ENCODE results near the gene P2RX3.
"Not testable (repeated sequence)": the region's sequence is repeated elsewhere in the genome, so short reads cannot be mapped to it uniquely, and the experiment has no call there.

P2RX3 gene

DNA sequence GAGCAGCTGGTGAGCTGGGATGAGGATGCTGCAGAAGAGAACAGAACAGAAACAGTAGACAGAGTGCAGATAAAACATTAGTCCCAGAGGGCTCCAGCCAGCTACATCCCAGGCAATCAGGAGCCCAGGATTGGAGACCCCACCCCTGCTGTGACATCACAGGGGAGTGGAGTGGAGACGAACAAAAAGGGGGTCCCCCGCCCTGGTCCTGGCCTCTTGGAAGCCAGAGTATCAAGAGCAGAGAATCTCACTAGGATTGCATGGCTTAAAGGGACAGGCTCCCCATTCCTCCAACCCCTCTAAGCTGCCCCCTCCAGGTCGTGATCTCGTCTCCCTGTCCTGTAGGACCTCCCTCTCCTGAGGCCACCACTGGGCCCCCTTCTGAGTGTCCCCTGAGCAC lies at the start of gene P2RX3:
P2RX3 (plus strand) TSS at position 211 of the 400 bp plus-strand sequence. CDS start 199 bp downstream, outside the sequence.
- no peak for DNase-seq

DNA sequence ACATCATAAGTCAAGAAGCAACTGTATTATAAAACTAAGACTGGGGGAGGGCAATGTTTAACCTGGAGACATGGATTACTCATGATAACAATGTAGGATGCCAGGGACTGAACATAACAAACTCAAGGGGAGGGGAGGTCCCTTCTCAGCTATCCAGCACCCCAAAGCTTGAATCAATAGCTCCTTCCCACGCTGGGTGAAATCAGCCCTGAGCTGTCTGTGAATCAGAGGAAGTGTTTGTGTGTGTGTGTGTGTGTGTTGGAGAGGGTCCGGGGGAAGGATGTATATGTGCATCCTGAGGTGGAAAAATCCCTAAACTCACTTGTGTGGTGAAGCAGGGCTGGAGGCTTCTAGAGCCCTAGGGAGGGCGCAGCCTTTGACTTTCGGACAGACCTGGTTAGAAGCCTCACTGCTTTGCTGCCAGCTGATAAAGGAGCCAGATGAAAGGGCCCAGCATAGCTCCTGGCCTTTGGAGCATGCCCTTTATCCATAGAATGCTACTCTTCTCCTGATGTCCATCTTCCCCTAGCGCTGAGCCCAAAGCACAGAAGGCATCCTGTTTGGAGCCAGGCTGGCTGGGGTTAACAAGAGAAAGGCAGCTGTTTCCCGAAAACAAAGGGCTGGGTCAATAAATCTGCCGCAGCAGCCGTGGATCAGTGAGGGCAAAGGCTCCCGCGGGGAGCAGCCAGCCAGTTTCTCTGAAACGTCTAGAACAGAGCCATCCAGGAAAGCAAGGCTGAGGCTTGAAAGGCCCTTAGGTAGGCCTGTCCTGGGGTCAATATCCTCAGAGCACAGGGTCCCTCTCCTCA lies 49.2 kb upstream of the P2RX3 start:
- no peak for DNase-seq

DNA sequence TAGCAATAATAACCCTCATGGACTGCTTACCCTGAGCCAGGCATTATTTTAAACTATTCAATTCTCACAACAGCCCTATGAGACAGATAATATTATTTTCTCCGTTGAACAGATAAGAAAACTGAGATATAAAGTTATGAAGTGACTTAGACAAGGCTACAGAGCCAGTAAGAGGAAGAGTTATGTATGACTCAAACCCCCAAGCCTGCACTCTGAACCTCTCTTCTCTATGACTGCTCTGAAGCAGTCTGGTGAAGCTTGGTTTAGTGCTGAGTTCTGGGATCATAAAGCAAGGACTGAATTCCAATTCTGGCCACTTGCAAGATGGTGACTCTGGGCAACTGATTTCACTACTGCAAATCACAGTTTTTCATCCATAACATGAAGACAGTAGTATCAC lies 47.9 kb upstream of the P2RX3 start:
- DNase-seq = no peak

DNA sequence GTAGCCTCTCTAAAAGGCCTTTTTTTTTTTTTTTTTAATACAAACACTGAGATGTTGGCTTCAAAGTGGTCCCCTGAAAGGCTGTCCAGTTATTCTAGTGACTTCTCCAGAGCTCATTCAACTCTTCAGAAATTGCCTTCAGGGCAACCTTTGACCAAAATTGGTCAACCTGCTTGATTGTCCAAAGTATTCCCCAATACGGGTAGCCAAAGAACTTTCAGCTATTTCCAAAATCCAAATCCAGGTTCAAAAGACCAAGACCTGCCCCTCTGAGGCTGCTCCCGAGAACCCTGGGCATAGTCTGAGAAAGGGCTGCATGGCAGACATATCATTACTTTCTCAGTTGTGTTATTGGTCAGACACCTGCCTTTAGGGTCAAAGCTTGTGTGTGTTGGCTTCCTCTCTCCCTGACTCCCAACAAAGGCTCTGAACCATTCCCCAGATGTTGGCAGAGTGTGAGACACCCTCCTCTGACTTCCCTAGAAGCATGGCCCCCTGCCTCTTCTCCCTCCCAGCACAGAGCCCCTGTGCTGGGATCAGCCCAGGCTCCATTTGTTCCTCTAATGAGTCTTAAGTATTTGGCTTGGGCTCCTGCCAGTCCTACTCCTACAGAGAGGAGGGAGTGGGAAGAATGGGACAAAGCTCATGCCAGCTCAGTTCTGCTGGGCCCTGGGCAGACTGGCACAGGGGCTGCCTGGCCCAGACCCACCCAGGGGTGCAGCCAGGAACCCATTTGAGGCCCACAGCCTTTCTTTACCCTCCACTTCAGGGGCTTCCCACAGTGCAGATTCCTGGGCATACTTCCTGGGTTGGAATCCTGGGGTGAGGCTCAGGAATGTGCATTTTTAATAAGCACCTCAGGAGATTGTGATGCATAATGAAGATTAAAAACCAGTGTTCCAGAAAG lies 43.7 kb upstream of the P2RX3 start:
- no peak for DNase-seq

DNA sequence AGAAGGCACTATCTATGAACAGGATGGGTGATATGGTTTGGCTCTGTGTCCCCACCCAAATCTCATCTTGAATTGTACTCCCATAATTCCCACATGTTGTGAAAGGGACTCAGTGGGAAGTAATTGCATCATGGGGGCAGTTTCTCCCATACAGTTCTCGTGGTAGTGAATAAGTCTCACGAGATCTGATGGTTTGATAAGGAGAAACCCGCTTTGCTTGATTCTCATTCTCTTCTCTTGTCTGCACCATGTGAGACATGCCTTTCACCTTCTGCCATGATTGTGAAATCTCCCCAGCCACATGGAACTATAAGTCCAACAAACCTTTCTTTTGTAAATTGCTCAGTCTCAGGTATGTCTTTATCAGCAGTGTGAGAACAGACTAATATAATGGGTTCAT lies 41.9 kb upstream of the P2RX3 start:
- not testable (repeated sequence) for DNase-seq

DNA sequence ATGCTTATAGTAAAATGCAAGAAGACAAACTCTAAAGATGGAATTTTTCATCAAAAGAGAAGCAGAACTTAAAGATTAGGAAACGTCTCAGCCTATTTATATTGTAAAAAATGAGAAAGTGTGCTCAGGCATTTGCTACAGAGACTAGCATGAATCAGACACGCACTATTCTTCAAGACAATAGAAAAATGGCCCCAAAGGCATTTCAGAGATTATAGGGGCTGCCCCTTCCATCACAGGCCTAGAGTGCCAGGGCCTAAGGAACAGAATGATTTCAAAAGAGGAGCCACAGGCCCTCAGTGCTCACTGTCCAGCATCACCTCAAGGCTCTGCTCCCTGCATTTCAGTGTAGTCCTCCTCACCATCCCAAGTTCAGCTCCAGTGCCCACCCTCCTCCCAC lies 40.9 kb upstream of the P2RX3 start:
- DNase-seq = no peak

DNA sequence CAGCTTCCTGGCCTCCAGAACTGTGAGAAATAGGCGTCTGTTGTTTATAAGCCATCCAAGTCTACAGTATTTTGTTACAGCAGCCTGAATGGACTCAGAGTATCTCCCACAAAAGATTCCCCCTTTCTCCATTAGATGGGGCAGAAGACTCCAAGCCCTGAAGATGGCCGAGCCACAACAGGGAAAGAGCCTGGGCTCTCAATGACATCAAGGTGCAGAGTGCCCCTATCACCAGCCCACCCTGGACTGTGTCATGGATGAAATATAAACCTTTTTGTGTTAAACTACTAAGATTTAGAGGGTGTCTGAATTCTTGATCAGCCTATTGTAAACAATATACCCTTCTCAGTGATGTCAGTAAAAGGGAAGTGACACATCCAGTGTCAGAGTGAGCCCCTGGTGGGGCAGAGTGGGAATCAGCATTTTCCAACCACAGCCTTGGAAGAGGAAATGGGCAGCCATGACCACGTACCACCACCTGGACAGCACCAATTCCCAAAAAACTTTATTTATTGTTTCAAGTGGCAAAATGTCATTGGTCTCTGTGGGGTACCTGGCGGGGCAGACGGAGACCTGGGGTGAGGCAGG lies 38.9 kb upstream of the P2RX3 start:
- DNase-seq = no peak

DNA sequence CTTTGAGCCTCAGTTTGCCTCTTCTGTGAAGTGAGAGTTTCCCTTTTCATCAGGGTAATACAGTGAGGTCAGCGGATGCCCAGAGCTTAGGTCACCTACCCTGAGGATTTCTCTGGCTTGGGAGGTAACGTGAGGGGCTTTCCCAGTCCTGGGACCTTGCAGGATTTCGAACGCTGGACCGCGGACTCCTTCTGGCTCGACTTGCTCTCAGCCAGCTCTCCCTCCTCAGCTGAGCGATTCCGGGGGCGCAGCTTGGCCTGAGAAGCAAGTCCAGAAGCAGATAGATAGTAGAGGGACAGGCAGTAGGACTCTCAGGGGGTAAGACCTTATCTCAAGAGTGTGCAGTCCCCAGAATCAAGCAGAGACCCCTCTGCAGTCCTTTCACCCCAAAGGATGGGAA lies 37.4 kb upstream of the P2RX3 start:
- DNase-seq = no peak

DNA sequence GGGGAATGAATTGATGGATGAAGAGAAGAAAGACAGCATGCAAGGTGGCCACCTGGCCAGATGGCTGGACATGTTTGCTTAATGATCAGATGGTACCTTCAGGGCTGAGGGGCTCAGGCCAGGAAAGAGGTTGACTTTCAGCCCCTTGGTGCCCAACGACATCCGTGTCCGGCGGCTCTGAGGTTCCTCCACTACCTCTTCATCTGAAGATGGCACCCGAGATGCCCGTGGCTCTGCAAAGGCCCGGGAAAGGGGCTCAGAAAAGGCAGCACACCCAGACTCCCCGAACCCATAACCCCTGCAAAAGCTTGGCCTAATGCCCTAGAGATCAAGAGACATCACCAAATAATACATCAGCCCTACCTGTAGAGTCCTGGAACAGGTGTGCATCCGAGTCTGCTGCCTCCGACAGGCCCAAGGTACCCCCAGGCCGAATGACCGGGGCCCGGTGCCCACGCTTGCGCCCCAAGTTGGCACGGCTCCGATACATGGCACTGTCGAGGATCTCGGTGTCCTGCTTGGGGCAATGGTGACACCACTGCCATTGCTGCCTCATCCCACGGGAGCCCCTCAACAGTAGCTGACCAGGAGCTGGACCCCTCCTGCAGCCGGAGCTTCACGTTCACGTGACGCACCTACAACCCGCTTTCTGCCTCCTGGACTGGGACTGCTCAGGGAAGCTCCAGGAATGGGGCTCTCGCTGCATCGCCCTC lies 36.3 kb upstream of the P2RX3 start:
- no peak for DNase-seq

DNA sequence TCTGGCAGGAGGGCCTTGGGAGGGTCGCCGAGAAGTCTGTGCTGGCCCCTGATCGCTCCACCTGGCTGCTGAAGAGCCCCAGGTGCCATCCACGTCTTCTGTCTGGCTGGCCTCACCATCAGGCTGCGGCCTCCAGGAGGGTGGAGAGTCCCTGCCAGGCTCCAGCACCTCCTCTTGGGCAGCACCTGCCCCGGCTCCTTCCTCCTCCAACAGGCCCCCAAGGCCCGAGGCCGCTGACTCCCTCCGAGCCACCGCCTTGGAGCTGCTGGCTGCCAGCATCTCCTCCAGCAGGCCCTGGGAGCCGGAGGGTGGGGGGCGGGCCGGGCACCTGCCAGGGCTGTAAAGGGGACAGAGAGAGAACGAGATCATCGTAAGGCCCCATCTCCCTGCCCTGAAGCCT lies 35.7 kb upstream of the P2RX3 start:
- no peak for DNase-seq

DNA sequence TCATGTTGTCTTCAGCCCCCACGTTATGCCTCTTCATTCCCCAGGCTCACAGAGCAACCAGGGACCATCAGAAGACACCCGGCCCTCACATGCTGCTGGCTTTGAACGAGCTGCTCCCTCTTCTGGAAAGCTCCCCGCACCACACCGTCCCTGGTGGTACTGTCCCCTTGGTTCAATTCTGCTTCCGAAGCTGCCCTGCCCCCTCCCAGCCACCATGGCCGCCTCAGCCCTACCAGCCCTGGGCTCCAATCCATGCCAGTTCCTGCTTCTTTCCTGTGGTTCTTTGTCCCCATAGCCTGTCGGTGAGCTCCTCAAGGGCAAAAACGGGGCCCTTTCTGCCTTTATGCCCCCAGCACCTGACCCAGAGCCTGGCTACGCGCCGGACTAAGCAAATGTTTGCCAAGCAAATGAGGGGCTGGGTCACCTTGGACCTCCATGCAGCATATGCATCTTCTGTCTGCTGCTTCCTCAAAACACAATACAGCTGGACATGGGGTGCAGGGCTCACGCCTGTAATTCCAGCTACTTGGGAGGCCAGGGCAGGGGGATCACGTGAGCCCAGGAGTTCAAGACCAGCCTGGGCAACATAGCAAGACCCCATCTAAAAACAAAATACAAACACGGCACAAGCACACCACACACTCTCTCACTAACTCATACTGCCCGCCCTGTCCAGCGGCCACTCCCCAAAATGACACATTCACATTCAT lies 34.7 kb upstream of the P2RX3 start:
- DNase-seq = no peak

DNA sequence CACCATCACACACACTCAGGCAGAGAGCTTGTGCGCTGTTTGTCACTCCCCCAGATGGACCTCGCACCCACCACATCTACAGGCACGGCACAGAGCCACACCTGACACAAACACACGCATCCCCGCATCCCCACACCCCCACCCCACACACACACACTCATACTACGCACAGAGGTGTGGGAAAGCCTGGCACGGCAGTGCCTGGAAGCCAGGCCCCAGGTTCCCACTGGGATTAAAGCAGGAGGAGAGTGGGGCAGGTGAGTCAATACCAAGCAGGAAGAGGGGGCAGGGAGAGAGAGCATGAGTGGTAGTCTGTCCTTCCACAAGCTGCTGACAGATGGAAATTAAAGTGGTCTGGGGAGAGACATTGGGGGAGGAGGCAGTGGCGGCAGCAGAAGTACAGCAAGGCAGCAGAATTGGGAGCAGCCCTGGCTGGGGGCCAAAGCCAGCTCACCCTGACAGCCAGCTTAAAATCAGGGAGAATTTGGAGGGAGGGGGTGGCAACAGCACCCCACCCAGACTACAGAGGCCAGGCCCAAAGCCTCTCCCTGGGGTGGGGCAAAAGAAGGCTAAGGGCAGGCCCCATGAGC lies 34.1 kb upstream of the P2RX3 start:
- DNase-seq = no peak

DNA sequence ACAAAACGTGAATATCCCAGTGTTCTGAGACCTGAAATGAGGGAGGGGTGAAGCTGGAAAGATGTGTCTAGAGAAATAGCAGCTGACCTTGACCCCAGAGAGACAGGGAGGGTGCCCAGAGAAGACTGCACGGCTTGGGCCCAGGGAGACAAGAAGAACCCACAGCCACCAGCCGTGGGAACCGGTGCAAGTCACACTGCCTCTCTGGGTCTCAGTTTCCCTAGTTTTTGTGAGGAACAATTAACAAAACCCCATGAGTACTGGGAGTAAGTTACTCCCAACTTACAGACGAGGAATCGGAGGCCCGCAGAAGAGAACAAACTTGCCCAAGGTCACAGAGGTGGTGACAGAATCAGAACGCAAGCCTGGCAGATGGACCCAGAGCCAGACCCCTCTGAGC lies 32.6 kb upstream of the P2RX3 start:
- no peak for DNase-seq

DNA sequence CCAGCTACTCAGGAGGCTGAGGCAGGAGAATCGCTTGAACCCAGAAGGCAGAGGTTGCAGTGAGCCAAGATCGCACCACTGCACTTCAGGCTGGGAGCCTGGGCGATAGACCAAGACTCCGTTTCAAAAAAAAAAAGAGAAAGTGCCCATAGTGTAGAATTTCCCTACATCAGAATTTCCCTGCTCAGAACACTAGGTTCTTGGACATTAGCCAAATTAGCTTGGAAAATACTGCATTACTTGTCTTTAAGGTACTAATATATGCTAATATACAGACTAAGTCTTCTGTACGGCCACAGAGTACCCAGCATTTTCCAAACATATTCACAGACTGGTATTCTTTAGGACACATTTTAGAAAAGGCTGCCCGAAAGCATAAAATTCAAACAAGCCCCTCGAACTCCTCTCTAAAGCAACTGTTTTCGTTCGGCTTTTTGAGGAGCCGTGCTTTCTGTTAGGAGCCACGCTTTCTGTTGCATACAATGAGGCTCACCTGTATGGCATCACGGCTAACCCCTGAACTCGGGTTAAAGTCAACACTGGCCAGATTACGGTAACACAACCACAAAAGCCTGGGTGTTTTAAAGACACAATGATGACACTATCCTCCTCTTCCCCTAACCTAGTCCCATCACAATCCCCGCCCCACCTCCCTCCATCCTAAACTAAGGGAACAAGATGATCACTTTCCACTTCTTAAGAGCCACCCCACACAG lies 31.8 kb upstream of the P2RX3 start:
- no peak for DNase-seq

DNA sequence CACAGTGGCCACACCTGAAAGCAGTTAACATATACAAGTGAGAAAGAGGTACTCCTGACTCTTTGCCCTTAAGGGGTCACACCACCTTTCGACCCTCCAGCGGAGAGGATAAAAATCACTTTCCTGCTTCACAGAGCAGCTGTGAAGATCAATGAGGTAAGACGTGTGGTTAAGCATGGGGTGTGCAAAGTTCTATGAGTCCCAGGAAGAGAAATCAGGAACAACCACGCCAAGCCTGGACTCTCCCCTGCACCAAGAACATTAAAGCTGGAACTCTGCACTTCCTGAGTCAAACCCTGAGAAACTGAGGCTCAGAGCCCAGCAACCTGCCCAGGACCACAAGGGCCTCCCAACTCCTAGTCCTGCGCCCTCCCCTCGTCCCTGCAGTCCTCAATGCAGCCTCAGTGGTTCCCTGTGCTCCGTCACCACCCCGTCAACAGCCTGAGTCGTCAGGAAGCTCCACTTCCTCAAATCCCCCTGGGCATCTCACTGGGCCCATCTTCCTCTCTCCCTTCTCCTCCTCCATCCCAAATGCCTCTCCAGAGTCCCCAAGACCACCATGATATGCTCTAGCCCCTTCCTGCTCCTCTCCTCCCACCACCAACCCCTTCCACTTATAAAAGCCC lies 31.1 kb upstream of the P2RX3 start:
- no peak for DNase-seq

DNA sequence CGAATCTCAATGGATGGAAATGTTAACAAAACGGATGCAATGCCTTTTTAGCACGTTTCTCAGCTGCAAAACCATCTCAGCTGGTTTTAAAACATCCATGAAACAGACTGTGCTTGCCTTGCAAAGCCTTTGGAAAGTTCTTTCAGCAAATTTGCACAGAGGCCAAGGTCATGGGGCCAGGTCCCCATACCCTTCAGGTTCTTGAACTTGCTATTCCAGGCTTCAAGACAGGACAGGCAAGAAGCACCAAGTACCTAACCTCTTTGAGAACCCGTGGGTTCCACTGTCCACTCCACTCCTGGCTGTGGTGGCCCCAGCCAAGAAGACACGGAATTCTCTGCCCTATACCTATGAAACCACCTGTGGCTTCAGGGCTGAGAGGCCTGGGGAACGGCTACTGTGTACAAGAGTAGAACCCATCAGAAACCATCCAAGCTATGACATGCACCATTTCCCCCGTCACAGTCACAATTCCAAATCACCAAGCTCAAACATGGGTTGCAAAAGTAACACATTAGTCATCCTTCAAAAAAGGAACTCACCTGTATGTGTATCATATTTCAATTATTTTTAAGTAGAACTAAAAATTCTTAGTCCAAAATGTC lies 30.4 kb upstream of the P2RX3 start:
- no peak for DNase-seq

DNA sequence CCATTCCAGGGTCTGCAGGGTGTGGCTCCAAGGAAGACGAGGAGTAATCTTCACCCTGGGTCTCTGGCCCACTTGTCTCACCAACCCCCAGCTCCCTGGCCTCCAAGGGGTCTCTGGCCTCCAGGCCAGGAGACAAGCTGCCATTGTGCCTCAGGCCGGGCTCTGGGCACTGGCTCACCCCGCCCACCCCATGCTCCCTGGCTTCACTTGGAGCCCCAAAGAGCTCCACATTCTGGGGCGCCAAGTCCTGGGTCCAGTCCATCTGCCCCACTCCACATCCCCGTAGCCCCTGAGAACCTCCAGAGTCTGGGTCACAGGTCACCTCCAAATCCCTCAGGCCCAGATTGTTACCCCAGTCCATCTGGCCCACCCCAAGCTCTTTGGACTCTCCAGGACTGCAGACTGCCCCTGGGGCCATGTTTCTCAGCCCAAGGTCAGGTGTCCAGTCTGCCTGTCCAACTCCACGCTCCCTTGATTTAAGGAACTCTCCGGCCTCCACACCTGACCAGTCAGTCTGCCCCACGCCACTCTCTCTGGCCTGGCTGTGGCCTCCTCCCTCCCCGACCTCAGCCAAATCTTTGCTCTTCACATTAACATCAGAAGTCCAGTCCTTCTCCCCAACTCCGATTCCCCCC lies 29.6 kb upstream of the P2RX3 start:
- DNase-seq = no peak

DNA sequence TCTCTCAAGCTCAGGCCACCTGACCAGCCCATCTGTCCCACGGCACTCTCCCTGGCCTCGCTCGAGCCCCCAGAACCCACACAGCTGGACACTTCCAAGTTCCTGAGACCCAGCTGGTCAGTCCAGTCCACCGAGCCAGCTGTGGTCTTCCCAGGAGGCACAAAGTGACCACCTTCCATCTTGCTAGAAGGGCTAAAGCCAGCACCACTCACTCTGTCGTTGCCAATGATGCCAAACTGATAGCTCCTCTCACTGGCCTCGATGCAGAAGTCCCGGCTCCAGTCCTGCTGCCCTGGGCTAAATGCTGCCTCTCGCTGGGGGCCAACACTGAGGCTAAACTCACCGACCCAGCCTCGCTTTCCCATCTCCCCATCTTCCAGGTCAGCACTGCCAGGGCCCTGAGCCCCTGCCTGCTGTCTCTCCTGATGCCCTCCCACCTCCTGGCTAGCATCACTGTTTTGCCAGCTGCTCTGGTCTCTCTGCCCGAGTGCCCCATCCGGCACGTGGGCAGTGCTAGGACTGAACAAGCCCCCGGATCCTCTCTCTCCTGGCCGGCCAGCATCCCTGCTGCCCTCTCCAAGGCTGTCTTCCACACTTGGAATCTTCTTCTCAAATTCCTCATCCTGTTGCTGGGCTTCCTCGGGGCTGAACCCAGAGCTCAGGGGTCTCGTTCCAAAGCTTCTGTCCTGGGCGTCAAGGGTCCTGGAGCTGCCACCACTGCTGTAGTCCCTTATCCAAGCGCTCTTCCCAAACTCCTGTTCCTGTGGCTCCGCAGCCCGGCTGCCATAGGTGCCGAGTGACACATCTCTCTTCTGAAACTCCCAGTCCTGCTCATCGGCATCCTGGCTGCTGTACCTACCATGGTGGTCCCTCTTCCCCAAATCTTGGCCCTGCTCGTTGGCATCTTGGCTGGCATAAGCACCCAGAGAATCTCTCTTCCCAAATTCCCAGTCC lies 28.8 kb upstream of the P2RX3 start:
- DNase-seq = no peak

DNA sequence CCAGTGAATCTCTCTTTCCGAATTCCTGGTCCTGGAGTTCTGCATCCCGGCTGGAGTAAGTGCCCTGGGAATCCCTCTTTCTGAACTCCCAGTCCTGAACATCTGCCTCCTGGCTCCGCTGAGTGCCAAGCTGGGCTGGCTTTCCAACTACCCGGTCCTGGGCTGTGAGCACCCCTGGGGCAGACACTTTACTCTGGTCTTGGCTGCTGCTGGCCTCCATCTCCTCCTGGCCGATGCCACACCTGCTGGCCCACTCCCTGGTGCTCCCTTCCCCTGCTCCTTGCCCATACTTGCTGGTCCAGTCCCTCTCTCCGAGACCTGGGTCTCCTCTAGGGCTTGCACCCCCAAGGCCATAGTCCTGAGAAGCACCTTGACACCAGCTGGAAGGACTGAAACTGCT lies 28.1 kb upstream of the P2RX3 start:
- DNase-seq = no peak
